ENCODE data around the gene ISM2.

GRCh38 chr14:77457115-77457521, 41.5 kb downstream of the ISM2 start:
- TF ChIP-seq JUNB (CRISPR knock-in tag; conservative IDR thresholded peaks at IDR 0.05) (no peak), EP300 (IDR thresholded peaks at IDR 0.05; ENCODE audit: low read length) (no peak), DPF2 (IDR thresholded peaks at IDR 0.05) (no peak), RCOR1 (IDR thresholded peaks at IDR 0.05; ENCODE audit: borderline replicate concordance in 1 of 2, low read depth in 2 of 2, low read length in 2 of 2) (no peak), FOXP1 (CRISPR knock-in tag; IDR thresholded peaks at IDR 0.05) (no peak), ZFP36 (IDR thresholded peaks at IDR 0.05; ENCODE audit: low read depth, low read length, partially characterized antibody) (no peak), ELF4 (CRISPR knock-in tag; IDR thresholded peaks at IDR 0.05) (no peak), SIN3A (IDR thresholded peaks at IDR 0.05; ENCODE audit: borderline replicate concordance in 2 of 2, control insufficient read depth in 1 of 2, low read depth in 2 of 2, low read length in 2 of 2) (no peak), ZNF324 (CRISPR knock-in tag; IDR thresholded peaks at IDR 0.05) (no peak), CTCF (IDR thresholded peaks at IDR 0.05 in 2 of 3, conservative IDR thresholded peaks at IDR 0.05 in 1 of 3; ENCODE audit: insufficient read depth in 2 of 3, low read depth in 1 of 3, low read length in 3 of 3) (no peak), KLF10 (CRISPR knock-in tag; IDR thresholded peaks at IDR 0.05) (no peak), CEBPB (tag; IDR thresholded peaks at IDR 0.05) (no peak)
